Colon (tissue), 2 donors: Measurements from ENCODE around the gene RABL6.
A peak's percentile ranks its signal among the peaks of the same experiment; 100 is the strongest.

Experiments used
- FAIRE-seq: peaks from 2 replicates; lab custom pipeline; 2012; peaks lifted over from hg19 to GRCh38; lab: Jason Lieb, UNC
- donor health status: control.
- donor health status: control.

RABL6 gene

DNA sequence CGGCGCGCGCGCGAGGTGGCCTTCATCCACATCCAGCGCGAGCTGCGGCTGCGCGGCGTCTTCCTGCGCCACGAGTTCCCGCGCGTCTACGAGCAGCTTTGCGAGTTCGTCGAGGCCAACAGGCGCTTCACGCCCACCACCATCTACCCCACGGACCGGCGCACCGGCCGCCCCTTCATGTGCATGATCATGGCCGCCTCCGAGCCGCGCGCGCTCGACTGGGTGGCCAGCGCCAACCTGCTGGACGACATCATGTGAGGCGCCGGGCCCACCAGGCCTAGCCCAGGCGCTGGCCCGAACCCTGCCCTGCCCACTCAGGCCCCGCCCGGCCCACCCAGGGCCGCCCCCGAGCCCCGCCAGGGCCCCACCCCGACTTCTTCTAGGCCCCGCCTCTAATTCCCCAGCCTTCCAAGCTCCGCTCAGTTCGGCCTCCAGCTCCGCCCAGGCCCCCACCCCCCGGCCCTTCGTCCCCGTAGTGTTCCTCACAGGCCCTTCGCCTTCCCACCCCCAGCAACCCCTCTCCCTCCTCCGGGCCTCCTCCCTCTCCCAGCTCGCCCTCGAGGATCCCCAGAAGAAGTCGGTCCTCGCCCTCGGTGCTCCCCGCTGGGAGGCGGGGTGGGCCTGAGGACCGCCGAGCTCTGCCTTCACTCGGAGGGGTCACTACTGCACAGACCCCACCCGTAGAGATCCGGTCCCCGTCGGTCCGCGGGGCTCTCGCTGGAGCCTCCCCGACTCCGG, 39.5 kb downstream of the RABL6 start:
- no peak for FAIRE-seq

DNA sequence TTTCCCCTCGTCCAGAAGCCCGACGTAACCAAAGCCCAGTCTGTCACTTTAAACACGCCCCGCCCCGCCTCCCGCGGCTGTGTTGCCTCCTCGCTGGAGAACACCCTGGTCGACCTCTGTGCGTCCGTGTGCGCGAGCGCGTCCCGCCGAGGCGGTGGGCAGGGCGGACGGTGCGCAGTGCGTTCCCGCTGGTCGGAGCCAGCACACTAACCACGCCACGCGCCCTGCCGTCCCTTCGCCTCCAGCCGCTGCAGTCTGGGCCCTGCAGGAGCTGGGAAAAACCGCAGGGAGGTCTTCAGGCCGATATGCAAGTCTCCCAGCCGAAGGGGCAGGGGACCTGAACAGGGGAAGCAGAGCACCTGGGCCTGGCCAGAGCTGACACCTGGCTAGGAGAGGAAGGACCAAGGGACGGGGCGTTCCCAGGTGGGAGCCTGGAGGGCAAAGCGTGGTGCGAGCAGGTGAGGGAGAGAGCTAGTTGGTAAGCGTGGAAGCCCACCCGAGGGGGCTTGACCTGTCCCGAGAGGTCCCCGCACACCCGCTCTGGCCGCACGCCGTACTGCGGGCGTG, 40.2 kb downstream of the RABL6 start:
- no peak for FAIRE-seq

DNA sequence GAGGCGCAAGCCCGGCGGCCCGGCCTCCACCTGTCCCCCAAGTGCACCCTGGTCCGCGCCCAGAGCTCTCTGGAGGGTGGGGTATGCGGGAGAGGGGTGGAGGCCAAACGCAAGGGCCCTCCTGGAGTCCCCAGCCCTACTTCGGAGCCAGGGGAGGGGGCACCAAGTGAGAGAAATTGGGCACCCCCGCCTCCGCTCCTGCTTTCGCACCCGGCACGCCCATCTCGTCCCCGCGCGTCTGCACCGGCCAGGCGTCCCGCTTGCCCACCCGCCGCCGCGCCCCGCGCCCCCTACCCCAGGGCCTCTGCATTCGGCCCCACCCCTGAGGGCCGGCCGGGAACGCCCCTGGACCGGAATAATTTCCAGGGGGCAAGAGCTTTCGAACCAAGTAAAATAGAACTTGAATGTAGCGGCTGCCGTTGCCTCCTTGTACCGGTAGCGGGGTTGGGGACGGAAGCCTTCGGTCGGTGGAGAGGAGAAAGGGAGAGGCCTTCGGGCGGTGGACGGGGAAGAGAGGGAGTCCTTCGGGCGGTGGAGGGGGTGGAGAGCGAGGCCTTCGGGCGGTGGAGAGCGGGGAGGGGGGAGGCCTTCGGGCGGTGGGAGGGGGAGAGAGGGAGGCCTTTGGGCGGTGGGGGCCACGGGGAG, 40.8 kb downstream of the RABL6 start:
- FAIRE-seq, result no peak

DNA sequence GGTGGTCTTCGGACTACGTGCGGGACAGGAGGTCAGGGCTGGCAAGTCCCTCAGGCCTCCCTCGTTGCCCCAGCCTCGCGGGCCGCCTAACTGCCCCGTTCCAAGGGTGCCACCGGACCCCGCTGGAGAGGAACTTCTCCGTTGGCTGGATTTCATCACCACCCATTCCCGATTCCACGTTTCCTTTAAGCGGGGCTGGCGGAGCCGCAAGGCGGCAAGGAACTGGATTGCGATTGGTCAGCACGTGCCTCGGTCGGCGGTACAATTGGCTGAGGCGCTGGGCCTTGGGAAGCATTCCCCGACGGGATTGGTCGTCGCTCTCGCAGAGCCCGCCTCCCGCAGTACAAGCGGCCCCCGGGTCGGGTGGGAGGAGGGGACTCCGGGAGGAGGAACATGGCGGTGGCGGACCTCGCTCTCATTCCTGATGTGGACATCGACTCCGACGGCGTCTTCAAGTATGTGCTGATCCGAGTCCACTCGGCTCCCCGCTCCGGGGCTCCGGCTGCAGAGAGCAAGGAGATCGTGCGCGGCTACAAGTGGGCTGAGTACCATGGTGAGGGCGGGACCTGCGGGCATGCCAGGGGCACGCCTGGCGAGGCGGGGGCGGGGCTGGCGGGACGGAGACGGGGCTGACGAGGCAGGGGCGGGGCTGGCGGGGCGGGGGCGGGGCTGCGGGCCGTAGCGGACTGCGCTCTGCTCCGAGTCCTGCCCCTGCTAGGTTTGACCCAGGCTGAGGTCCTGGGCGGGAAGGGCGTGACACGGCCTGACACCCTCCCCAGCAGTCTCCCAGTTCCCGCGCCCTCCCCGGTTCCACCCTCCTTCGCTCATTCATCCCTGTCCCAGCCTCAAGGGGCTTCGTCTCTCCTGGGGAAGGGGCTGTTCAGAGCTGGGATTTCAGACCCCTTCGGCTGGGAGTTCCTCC, 41.6 kb downstream of the RABL6 start, which contains the start of gene PHPT1:
TSS of gene PHPT1 (plus strand) at position 372 of the 922 bp plus-strand sequence. CDS start at position 394, 22 bp downstream.
- peak; percentile 43 for FAIRE-seq

DNA sequence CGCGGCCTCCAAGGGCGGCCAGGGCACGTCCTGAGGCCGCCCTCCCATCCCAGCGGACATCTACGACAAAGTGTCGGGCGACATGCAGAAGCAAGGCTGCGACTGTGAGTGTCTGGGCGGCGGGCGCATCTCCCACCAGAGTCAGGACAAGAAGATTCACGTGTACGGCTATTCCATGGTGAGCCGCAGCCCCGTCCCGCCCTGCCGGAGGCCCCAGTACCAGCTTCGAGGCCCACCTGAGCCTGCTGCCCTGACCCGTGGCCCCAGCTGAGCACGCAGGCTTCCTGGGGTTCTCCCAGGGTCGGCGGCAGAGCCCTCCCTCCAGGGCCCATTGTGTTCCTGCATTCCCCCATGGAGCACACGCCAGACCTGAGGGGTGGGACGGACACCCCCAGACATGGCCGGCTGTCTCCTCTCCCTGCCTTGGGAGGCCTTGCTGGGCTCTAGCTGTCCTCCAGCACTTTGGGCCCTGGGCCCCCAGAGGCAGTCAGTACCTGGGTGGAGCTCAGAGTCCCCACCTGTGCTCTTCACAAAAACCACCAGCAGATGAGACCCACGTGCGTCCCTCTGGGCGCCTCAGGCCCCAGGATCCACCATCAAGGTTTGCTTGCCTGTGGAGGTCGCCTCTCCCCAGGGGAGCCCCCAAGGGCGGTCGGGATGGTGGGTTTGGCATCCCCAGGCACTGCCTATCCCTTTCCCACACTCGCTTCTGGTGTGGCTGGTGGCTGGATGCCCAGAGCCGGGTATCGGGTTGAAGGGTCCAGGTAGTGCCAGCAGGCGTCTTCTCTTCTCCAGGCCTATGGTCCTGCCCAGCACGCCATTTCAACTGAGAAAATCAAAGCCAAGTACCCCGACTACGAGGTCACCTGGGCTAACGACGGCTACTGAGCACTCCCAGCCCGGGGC, 42.5 kb downstream of the RABL6 start:
- no peak for FAIRE-seq

DNA sequence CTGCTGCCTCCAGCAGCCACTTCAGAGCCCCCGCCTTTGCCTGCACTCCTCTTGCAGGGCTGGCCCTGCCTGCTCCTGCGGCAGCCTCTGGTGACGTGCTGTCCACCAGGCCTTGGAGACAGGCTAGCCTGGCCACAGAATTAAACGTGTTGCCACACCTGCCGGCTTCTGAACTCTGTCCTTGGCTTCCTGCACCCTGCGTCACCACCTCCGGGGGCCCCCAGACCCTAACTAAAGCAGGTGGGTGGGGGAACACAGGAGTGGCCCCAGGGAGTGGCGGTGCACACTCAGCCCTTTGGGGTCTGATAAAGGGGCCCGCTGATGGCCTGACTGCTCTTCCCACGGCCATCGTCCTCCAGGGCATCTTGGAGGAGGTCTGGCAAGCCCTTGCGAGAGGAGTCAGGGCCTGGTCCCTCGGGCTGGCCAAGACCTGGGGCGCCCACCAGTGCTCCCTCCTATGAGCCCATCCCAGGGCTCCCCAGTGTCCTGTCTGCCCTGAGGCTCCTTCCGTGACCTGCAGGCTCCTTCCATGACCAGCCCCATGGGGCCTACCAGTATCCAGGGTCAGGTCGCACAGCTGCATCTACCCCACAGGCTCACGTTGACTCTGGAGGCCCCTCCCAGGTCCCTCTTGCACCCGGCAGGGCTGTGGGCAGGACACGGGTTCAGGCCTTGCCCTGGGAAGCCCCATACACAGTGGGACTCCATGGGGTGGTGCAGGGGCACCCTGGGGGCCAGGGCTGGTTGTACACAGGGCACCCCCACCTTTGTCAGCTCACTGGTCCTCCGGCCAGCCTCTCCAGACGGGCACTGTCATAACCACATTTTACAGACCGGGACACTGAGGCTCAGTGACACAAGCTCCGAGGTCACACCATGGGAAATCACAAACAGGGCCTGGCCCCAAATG, 43.4 kb downstream of the RABL6 start:
- no peak for FAIRE-seq

DNA sequence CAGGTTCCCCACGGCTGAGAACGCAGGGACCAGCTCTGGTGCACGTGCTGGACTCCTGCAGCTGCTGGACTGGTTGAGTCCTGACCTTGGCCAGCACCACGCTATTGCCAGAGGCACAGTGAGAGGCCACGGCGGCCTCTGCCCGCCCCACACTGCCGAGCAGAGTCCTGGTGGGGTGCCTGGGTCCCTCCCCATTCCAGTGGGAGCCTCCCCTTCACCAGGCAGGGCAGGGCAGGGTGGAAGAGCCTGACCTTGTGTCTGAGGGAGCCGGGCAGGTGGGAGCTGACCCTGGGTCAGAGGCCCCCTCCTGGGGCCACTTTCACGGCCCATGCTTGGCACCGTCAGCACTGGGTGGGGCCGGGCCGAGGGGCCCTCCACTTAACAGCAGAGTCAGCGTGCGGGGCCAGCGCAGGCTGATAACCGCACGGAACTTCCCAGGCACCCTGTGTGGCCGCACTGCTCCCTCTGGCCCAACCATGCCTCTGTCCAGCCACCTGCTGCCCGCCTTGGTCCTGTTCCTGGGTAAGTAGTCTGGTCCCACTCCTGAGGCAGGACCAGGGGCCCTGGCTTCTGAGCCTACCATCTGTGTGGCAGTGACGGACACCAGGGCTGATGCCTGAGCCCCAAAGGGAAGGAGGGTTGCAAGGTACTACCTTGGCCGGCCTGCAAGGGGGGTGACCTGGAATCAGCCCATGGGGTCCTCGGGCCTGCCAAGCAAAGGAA, 44.4 kb downstream of the RABL6 start, which contains the start of gene MAMDC4:
TSS of gene MAMDC4 (plus strand) at position 406 of the 723 bp plus-strand sequence. CDS start at position 477, 71 bp downstream.
- no peak for FAIRE-seq

DNA sequence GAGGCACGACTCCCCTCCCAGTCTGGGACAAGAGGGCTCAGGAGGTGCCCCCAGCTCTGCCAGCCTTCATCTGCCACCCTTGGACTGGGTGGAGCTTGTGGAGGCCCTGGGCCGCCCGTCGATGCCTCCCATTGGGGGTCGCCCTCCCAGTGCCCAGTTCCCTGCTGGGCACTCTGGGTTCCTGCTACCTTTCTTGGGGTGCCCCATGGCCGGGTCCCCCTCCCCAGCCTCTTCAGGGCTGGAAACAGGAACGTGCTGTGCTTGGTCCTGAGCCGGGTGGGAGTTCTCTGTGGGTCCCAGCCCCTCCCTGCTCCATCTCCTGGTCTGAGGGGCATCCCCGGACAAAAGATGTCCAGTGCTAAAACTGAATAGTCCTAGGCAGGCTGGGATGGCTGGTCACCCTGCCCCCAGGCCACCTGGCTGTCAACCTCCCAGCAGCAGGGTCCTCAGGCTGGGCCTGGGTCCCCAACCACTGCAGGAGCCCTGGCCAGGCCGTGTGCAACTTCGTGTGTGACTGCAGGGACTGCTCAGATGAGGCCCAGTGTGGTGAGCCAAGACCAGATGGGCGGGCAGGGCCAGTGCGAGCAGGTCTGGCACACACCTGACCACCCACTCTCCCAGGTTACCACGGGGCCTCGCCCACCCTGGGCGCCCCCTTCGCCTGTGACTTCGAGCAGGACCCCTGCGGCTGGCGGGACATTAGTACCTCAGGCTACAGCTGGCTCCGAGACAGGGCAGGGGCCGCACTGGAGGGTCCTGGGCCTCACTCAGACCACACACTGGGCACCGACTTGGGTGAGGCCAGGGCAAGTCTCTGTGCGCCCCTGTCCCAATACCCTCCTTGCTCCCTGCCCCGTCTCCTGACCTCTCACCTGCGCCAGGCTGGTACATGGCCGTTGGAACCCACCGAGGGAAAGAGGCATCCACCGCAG, 45.2 kb downstream of the RABL6 start:
- FAIRE-seq, result no peak

DNA sequence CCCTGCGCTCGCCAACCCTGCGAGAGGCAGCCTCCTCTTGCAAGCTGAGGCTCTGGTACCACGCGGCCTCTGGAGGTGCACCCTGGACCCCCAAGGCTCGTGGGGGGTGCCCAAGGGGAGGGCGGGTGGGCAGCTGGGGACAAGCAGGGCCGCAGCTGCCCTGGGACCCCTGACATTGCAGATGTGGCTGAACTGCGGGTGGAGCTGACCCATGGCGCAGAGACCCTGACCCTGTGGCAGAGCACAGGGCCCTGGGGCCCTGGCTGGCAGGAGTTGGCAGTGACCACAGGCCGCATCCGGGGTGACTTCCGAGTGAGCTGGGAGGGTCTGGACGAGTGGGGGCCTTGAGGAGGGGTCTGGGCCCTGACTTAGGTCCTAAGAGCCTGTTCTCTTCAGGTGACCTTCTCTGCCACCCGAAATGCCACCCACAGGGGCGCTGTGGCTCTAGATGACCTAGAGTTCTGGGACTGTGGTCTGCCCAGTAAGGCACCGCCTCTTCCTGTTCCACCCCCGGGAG, 45.9 kb downstream of the RABL6 start:
- FAIRE-seq, result no peak

DNA sequence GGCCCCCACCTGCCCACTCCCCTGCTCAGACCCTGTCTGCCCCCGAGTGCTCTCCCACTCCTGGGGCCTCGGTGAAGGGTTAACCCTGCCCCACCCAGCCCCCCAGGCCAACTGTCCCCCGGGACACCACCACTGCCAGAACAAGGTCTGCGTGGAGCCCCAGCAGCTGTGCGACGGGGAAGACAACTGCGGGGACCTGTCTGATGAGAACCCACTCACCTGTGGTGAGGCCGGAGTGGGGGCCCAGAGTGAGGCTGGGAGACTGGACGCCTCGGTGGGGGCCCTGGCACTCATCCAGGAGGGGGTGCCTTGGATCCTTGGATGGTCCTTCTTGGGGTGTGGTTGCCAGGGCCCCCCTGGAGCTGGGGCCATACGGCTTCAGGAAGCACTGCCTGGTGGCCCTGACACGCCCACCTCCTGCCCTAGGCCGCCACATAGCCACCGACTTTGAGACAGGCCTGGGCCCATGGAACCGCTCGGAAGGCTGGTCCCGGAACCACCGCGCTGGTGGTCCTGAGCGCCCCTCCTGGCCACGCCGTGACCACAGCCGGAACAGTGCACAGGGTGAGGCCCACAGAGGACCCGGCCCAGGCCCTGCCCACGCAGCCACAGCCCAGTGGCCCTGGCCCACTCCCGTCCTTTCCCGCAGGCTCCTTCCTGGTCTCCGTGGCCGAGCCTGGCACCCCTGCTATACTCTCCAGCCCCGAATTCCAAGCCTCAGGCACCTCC, 46.5 kb downstream of the RABL6 start:
- no peak for FAIRE-seq

DNA sequence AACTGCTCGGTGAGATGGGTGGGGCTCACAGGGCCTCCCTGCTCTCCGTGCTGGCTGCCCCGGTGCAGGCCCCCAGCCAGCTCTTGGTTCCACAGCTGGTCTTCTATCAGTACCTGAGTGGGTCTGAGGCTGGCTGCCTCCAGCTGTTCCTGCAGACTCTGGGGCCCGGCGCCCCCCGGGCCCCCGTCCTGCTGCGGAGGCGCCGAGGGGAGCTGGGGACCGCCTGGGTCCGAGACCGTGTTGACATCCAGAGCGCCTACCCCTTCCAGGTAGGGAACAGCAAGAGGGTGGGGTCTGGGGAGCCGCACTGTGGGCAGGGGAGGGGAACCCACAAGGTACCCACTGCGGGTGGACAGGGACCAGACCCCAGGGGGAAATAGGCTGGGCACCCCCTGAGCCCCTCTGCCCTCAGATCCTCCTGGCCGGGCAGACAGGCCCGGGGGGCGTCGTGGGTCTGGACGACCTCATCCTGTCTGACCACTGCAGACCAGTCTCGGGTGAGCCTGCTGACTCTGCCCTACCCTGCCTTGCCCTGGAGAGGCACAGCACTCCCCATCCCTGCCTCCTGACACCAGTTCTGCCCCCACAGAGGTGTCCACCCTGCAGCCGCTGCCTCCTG, 47.2 kb downstream of the RABL6 start:
- no peak for FAIRE-seq

DNA sequence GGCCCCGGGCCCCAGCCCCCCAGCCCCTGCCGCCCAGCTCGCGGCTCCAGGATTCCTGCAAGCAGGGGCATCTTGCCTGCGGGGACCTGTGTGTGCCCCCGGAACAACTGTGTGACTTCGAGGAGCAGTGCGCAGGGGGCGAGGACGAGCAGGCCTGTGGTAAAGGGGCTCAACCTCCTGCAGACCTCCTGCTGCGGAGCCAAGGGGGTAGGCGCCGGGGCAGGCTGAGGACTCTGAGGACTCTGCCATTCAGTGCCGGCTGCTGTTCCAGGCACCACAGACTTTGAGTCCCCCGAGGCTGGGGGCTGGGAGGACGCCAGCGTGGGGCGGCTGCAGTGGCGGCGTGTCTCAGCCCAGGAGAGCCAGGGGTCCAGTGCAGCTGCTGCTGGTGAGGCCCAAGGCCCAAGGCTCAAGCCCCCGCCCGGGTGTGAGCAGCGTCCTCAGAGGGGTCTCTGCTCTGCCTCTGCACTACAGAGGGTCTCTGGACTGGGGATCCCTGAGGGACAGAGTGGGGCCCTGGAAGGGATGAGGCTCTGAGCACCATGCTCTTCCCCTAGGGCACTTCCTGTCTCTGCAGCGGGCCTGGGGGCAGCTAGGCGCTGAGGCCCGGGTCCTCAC, 47.8 kb downstream of the RABL6 start:
- FAIRE-seq, result no peak

DNA sequence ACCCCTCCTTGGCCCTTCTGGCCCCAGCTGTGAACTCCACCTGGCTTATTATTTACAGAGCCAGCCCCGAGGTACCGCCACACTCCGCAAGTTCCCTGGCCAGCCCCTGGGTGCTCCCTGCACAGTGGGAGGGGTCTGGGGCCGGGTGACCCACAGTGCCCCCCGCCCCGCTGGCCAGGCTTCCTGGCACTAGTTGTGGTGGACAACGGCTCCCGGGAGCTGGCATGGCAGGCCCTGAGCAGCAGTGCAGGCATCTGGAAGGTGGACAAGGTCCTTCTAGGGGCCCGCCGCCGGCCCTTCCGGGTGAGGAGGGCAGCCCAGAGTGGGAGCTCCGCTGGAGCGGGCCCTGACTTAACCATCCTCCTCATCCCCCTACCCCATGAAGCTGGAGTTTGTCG, 48.3 kb downstream of the RABL6 start:
- FAIRE-seq, result no peak

DNA sequence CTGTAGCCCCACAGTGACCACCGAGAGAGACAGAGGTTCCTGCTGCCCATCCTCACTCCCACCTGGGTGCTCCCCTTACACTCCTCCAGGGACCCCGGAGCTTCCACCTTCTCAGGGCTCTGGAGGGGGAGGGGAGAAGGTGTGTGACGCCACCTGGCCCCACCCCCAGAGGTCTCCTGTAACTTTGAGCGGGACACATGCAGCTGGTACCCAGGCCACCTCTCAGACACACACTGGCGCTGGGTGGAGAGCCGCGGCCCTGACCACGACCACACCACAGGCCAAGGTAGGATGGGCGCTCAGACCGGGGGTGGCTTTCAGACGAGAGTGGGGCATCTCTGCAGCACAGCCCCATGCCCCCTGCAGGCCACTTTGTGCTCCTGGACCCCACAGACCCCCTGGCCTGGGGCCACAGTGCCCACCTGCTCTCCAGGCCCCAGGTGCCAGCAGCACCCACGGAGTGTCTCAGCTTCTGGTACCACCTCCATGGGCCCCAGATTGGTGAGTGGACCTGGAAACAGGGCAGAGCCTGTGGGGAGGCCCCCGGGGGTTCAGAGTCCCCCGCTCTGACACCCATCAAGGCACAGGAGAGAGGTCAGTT, 48.9 kb downstream of the RABL6 start:
- FAIRE-seq, result no peak

DNA sequence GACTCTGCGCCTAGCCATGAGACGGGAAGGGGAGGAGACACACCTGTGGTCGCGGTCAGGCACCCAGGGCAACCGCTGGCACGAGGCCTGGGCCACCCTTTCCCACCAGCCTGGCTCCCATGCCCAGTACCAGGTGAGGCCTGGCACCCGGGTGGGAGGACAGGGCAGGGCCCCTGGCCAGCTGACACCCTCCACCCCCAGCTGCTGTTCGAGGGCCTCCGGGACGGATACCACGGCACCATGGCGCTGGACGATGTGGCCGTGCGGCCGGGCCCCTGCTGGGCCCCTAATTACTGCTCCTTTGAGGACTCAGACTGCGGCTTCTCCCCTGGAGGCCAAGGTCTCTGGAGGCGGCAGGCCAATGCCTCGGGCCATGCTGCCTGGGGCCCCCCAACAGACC, 49.4 kb downstream of the RABL6 start:
- no peak for FAIRE-seq
